HepG2 (cell line): ENCODE results near the gene POLA1. TPM values are rescaled to one million over a fixed set of nuclear protein-coding genes. Genes with fewer than 3 reads are reported as not detected.

Experiments
- ATAC-seq: fragments of 200-7000 bp; cut with Tn5 transposase; 3 replicates; pipeline ENCODE4 v1.9.1; 2020; ENCODE audit warnings: mild to moderate bottlenecking, moderate library complexity
- BruUV-seq: library from RNA; stranded (reverse); fragments of 400-500 nt; replicated peaks from 2 replicates; lab custom pipeline; 2021; lab: Mats Ljungman, UMichigan
- CTCF ChIA-PET: fragments of 300-600 bp; formaldehyde crosslinking; extraction: SDS; loops from one replicate; lab custom pipeline; 2021; ENCODE audit warnings: low total read pairs, inconsistent platforms, low intra/inter-chr PET ratio; lab: Yijun Ruan, JAX
- POLR2A ChIA-PET: fragments of 350-600 bp; sonication (Branson Sonifier 250); formaldehyde crosslinking; loops from one replicate; lab custom pipeline; 2020; ENCODE audit warnings: antibody characterized with exemption, inconsistent platforms; lab: Yijun Ruan, JAX
- DNase-seq: peaks from one replicate; pipeline ENCODE4 v3.0.0-alpha.2; 2015; ENCODE audit warnings: low spot score
- FAIRE-seq: peaks from 3 replicates; lab custom pipeline; 2011; peaks lifted over from hg19 to GRCh38; lab: Jason Lieb, UNC
- H2AFZ ChIP-seq: one replicate; pipeline ENCODE4 v1.6.1; 2011; ENCODE audit warnings: low read length, inconsistent platforms
- H3K27ac ChIP-seq: fragments of 300-600 bp; 3 replicates; pipeline ENCODE4 v1.8.0; 2011; ENCODE audit warnings: mixed run types, mild to moderate bottlenecking, mixed read lengths, low read length, inconsistent platforms; ENCODE audit not compliant: insufficient read depth; ENCODE audit errors: extremely low read length
- H3K27me3 ChIP-seq, 2 experiments: fragments of 200-600 bp in 1 of 2; 2 replicates in 1 of 2; 3 replicates in 1 of 2; pipeline versions ENCODE4 v1.6.0 to v1.8.0; 2011; ENCODE audit warnings: low read length in 2 of 2, mild to moderate bottlenecking in 2 of 2, moderate library complexity in 2 of 2, inconsistent platforms in 1 of 2; ENCODE audit not compliant: insufficient read depth in 2 of 2, control insufficient read depth in 1 of 2
- H3K36me3 ChIP-seq, 2 experiments: fragments of 200-600 bp in 1 of 2; replicated peaks in 1 of 2; 2 replicates in 1 of 2; 3 replicates in 1 of 2; pipeline versions ENCODE4 v1.5.1 to v1.8.0; 2011; ENCODE audit warnings: low read length in 2 of 2, inconsistent platforms in 1 of 2; ENCODE audit not compliant: insufficient read depth in 2 of 2, control insufficient read depth in 1 of 2
- H3K4me1 ChIP-seq: 2 replicates; pipeline ENCODE4 v1.5.1; 2012; ENCODE audit warnings: low read length, inconsistent platforms; ENCODE audit not compliant: insufficient read depth
- H3K4me2 ChIP-seq: 2 replicates; pipeline ENCODE4 v1.6.0; 2011; ENCODE audit warnings: low read depth, low read length, inconsistent platforms
- H3K4me3 ChIP-seq, 3 experiments: fragments of 200-600 bp in 1 of 3; sonication (generic), shearing (Covaris generic) in 1 of 3; replicated peaks in 1 of 3; 2 replicates each; pipeline ENCODE4 v1.5.1; 2011 to 2016; ENCODE audit warnings: low read length in 3 of 3, inconsistent platforms in 2 of 3, low read depth in 2 of 3, mild to moderate bottlenecking in 2 of 3, control low read depth in 1 of 3, mixed read lengths in 1 of 3; ENCODE audit not compliant: insufficient read depth in 1 of 3
- H3K79me2 ChIP-seq: one replicate; pipeline ENCODE4 v1.6.1; 2011; ENCODE audit warnings: low read length, inconsistent platforms; ENCODE audit not compliant: insufficient read depth
- H3K9ac ChIP-seq: 2 replicates; pipeline ENCODE4 v1.6.0; 2011; ENCODE audit warnings: mild to moderate bottlenecking, low read depth, low read length, inconsistent platforms; ENCODE audit not compliant: insufficient read depth
- H3K9me3 ChIP-seq: 2 replicates; pipeline ENCODE4 v1.5.1; 2012; ENCODE audit warnings: mild to moderate bottlenecking, low read length
- H4K20me1 ChIP-seq: 2 replicates; pipeline ENCODE4 v1.6.0; 2011; ENCODE audit warnings: inconsistent platforms, mild to moderate bottlenecking, low read length, moderate library complexity; ENCODE audit not compliant: insufficient read depth
- CBX5 ChIP-seq: sonication (generic); formaldehyde crosslinking; IDR thresholded peaks from 2 replicates; pipeline ENCODE4 v1.4.0; 2020; ENCODE audit warnings: missing genetic modification reagents, borderline replicate concordance
- CREM ChIP-seq, 2 experiments: sonication (generic) in 1 of 2; formaldehyde crosslinking in 1 of 2; IDR thresholded peaks; 2 replicates each; pipeline versions ENCODE4 v1.4.0 to v1.6.1; 2016 to 2020; ENCODE audit warnings: antibody characterized with exemption in 1 of 2, mild to moderate bottlenecking in 1 of 2, missing genetic modification reagents in 1 of 2
- CTCF ChIP-seq: sonication (generic); formaldehyde crosslinking; IDR thresholded peaks from 2 replicates; pipeline ENCODE4 v1.5.0; 2020; ENCODE audit warnings: mild to moderate bottlenecking, missing genetic modification reagents, moderate library complexity
- ESRRA ChIP-seq: sonication (generic); formaldehyde crosslinking; IDR thresholded peaks from 2 replicates; pipeline ENCODE4 v1.5.1; 2020; ENCODE audit warnings: mild to moderate bottlenecking, low read depth, missing genetic modification reagents
- STAG1 ChIP-seq: sonication (generic); formaldehyde crosslinking; IDR thresholded peaks from 2 replicates; pipeline ENCODE4 v1.4.0; 2020; ENCODE audit warnings: missing genetic modification reagents
- WIZ ChIP-seq: sonication (generic); formaldehyde crosslinking; IDR thresholded peaks from 2 replicates; pipeline ENCODE4 v1.5.1; 2020; ENCODE audit warnings: mild to moderate bottlenecking, missing genetic modification reagents
- ZFP41 ChIP-seq: sonication (generic); formaldehyde crosslinking; IDR thresholded peaks from 2 replicates; pipeline ENCODE4 v1.4.0; 2020; ENCODE audit warnings: mild to moderate bottlenecking, missing genetic modification reagents, borderline replicate concordance
- ZNF510 ChIP-seq: sonication (generic); formaldehyde crosslinking; IDR thresholded peaks from 2 replicates; pipeline ENCODE4 v1.4.0; 2020; ENCODE audit warnings: low read depth, mild to moderate bottlenecking, missing genetic modification reagents
- WGBS: methylation state at CpG from one replicate; pipeline ENCODE4 v1.1.6; 2017; ENCODE audit warnings: low lambda C conversion rate; 5-methylcytosine and 5-hydroxymethylcytosine counted together
- in situ Hi-C: cut with HindIII; loops from 2 replicates; pipeline ENCODE4 v1.10.0; 2017; ENCODE audit warnings: low pct_unique_long_range_greater_than_20kb; ENCODE audit not compliant: extremely low pct_ligation_motif_present
- intact Hi-C: fragments of 100-400 bp; cut with micrococcal nuclease; formaldehyde crosslinking; loops from one replicate; pipeline ENCODE4 v1.10.0; 2022; ENCODE audit not compliant: unreplicated experiment
- polyA plus RNA-seq, 8 experiments: library from polyadenylated mRNA; depleted of rRNA in 3 of 8; stranded (reverse) in 7 of 8; unstranded in 1 of 8; fragments of >200 nt; fragmentation: Illumina TruSeq in 4 of 8; extraction: Trizol in 4 of 8; gene quantifications; 2 replicates each; pipeline versions ENCODE4 v1.2.1 to v1.2.3, GENCODE V29; 2011 to 2016; ENCODE audit warnings: low read depth in 4 of 8, missing spikeins in 1 of 8, mixed read lengths in 1 of 8; ENCODE audit not compliant: insufficient read depth in 1 of 8
- total RNA-seq, 5 experiments: library from RNA; depleted of rRNA; stranded (reverse); fragments of >200 nt; fragmentation: Illumina TruSeq; extraction: Trizol; gene quantifications; 2 replicates each; pipeline ENCODE4 v1.2.3, GENCODE V29; 2016; ENCODE audit warnings: low read depth in 1 of 5

POLA1 gene
- total and polyA plus RNA-seq, 2 of the 13 experiments (the other 11 are each of a cell fraction or from before 2014, with no cell fraction given): 3.3 to 26.5 TPM

DNA sequence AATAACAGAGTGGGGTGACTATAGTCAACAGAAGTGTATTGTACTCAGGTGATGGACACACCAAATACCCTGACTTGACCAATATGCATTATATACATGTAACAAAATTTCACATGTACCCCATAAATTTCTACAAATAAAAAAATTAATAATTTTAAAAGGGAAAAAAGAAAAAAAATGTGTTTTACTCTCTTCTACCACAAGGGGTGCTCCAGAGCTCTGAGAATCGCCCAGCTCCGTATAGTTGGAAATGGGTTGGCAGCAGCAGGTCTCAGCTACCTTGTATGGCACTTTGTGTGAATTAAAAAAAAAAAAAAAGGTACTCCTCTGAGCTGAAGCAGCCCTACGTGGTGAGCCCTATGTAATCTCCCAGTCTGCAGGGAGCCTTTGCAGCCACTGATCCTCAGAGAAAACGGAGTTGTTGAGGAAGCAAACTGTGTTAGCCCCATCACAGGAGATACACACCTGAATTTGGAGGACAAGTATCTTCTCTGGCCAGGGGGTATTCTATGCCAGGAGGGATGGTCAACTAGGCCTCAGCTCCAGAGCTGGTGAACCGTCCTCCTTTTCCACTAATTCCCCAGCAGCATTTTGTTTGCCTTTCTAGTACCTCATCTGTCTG, 17.2 kb upstream of the POLA1 start:
- FAIRE-seq (no peak), DNase-seq (no peak), ATAC-seq (peak; percentile 38; the same call in 2 of the 3 replicates)
- no peaks in the 10 kb centered on the region for H4K20me1 ChIP-seq
- H3K79me2 ChIP-seq: peaks cover under 1% of the 10 kb centered on the region
- BruUV-seq: no TSS peak
- H3K27ac ChIP-seq: no peak overlapping the region
- POLR2A ChIA-PET: interaction anchor here (1.0 kb wide), 1 partner anchor 17 kb away, joined by 3 read pairs; the partner anchor contains the start of gene POLA1
- peak overlapping the region in 1 of 3 experiments; percentile 33; a peak in 1 of 6 replicates for H3K4me3 ChIP-seq
- no peaks in the 10 kb centered on the region for H3K9me3 ChIP-seq
- CTCF ChIA-PET: no interaction called here
- no peaks in the 10 kb centered on the region for H3K27me3 ChIP-seq
- H3K36me3 ChIP-seq: no peaks in the 10 kb centered on the region
- intact Hi-C loops: no loop called here
- 0% methylated on average over 2 of the region's 5 CpGs for WGBS
- no peak overlapping the region for H3K9ac ChIP-seq
- peak overlapping the region; percentile 72 for H2AFZ ChIP-seq
- peak overlapping the region; percentile 58 for H3K4me2 ChIP-seq
- TF ChIP-seq ZFP41 (CRISPR knock-in tag) (no peak), CBX5 (CRISPR knock-in tag) (no peak), CTCF (peak; percentile 19; the same call in 1 of the 2 replicates), CREM (IDR thresholded peaks at IDR 0.05) (no peak), CREM (CRISPR knock-in tag; IDR thresholded peaks at IDR 0.05) (no peak), ZNF510 (CRISPR knock-in tag) (no peak), ESRRA (CRISPR knock-in tag) (no peak), STAG1 (CRISPR knock-in tag) (peak; percentile 4; the same call in 1 of the 2 replicates), WIZ (CRISPR knock-in tag) (no peak)
- in situ Hi-C loops: no loop called here
- peaks cover 34% of the 10 kb centered on the region for H3K4me1 ChIP-seq
